Activated gamma-delta T cell treated with Interleukin-2 at 50 U/mL for 16 hours (primary cell): ENCODE data around the gene GPR157.
"Not testable (repeated sequence)": the region's sequence is repeated elsewhere in the genome, so short reads cannot be mapped to it uniquely, and the experiment has no call there.

Experiments
- DNase-seq: peaks from one replicate; pipeline ENCODE4 v3.0.0-alpha.2; 2020

Gene GPR157

DNA sequence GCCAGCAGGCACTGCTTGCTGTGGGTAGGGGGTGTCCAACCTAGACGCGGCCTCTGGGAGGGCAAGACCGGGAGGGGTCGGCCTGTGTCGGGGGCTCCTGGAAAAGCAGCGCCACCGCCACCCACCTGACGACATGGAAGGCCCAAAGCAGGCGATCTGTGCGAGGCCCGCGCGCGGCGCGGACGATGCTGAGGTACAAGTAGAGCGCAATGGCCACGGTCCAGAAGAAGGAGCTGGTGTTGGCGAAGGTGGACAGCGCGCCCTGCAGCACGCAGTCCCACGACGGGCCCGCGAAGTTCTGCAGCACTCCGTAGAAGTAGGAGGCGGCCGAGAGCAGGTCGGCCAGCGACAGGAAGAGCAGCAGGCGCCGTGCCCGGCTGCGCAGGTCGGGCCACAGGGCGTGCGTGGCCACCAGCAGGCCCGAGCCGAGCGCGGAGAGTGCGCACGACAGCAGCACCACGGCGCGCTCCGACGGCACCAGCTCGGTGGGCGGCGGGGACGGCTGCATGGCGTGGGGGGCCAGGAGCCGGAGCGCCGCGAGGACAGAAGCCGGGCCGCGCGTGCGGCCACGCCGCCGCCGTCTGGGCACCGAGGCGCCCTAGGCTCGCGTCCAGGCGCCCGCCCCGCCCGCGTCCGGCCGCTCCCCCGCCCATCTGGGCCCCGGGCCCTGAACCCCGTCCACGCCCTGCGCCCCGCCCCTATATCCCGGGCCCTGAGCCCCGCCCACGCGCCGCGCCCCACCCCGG is at the start of gene GPR157:
Gene GPR157 (minus strand): TSS at position 583 of the 746 bp plus-strand sequence. CDS start 75 bp downstream, at position 508.
- peak; percentile 71 for DNase-seq

DNA sequence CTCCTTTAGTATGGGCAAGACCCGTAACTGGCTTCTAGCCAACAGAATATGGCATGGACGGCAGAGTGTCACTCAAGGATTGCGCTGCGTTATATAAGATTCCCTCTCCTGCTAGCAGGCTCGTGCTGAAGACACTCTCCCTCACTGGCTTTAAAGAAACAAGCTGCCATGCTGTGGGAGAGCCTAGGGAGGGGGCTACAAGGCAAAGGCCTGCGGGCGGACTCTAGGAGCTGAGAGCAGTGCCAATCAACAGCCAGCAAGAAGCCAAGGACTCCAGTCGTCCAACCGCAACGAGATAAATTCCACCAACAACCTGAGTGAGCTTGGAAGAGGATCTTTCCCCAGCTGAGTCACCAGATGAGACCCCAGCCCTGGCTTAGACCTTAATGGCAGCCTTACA is 45.9 kb upstream of the GPR157 start:
- DNase-seq: no peak

DNA sequence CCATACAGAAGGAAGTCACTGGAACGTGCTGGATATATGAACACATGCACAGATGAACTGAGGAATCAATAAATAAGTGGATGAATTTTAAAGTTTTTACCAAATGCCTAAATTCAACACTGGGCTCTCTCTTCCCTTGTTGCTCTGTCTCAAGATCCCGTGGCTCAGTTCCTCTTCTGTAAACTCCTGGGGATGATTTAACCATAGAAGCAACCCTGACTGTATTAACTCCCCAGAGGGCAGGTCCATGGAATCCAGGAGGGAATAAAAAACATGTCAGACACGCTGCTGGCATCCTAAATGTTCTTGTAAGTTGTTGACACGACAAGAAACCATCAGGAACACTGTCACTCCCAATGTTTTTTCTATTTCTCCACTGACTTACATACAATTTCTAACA is 45.3 kb upstream of the GPR157 start:
- DNase-seq: no peak

DNA sequence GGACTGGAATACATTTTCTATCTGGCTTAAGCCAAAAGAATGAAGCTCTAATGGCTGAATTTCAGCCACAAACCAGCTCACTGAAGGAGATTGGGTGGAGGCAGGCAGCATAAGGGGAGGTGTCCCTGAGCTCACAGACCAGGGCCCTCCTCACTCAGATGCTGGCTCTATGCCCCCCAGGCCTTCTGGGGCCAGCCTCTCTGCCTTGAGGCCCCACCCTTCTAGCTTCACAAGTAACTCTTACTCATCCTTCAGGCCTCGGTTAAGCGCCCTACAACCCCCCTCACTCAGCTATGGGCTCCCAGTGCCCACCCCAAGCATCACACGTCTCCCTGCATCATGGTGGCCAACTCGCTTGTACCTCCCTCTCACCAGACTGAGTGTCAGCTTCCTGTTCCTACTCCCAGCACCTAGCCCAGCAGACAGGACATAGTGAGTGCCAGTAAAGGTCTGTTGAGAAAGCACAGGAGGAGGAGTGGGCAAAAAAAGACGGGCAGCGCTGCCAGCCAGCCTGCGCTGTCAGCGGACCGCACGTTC is 40.8 kb upstream of the GPR157 start:
- DNase-seq: no peak

DNA sequence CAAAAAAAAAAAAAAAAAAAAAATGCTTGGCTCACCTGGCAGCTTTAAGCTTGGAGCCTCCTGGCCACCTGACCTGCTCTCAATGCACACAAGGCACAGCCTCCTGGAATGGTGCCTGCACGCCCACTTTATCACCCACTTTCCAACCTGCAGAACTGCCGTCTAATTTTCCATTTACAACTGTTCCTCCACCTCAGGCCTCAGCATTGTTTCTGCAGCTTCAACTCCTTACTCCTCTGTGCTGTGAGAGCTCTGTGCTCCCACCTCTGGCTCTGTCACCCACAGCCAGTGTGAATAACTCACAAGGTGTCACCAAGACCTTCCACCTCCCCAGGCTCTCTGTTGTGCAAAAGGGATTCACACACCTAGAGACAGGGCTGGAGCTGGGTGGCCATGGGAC is 38.7 kb upstream of the GPR157 start:
- DNase-seq: no peak

DNA sequence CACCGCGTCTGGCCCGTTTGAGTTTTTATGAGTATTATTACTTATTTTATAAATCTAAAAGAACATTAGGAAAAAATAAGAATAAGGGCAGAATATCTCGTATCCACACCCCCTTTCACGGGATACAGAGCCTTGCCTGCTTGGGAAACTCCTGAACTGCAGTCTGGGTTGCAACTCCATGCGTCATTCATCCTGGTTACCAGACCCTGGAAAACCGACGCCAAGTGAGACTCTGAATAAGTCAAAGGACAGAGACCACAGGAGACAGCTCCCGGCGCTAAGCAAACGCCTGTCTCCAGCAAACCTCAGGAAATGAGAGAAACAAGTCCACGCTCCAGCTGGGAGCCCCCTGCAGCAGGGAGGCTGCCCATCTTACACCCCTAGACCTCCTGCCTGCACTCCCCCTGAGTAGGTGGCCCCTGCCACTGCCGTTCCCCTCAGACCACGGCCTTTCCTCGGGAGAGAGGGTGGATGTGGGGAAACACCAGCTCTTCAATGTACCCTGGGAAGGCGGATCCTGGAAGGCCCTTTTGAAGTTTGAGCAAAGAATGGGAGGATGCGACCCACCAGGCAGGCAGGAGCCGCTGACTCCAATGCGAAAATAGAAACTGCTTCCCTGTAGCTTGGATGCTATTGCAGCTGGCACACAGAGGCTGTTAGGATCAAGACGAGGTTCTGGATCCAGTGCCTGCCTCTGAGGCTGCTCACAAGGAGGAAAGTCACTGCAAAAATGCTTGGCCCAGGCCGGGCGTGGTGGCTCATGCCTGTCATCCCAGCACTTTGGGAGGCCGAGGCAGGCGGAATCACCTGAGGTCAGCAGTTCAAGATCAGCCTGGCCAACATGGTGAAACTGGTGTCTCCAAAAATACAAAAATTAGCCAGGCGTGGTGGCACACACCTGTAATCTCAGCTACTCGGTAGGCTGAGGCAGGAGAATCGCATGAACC is 37.7 kb upstream of the GPR157 start:
- no peak for DNase-seq

DNA sequence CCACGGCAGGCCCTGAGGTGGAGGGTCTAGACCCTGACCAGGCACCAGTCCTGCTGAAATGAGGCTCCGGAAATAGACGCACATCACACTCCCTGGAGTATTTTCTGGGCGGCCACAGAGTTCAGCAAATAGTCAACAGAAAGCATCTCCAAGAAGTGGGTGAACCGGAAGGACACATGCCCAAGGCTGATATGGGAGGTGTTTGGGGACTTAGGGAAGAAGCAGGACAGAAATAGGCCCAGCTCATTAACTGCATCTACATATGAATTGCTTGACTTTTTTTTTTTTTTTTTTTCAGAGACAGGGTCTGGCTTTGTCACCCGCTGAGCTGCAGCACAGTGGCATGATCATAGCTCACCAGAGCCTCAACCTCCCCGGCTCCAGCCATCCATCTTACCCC is 36.5 kb upstream of the GPR157 start:
- DNase-seq: no peak

DNA sequence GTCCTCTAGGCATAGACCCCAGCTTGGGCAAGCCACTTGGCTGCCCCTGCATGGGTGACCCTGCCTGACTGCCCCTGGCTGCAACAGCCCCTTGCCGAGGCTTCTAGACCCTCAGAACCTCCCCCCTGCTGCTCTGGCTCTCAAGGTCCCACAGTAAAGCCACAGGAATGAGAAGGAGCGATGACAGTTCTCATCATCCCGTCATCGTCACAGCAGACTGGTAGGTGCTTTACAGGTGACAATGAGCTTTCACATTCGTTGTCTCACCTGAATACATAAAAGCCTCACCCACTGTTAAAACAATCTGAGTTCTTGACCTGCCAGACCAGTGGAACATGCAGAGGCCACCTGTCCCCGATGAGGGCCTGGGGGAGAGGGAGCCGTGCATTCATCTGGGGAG is 36.0 kb upstream of the GPR157 start:
- no peak for DNase-seq

- no peak for DNase-seq
These were observed 35.6 kb upstream of the GPR157 start for GRCh38 chr1:9164532-9164900.

GRCh38 chr1:9161963-9162362 is 33.1 kb upstream of the GPR157 start:
- no peak for DNase-seq

- no peak for DNase-seq
These were observed 32.4 kb upstream of the GPR157 start for GRCh38 chr1:9161342-9161741.

- no peak for DNase-seq
These were observed 31.3 kb upstream of the GPR157 start for GRCh38 chr1:9160079-9160717.

DNA sequence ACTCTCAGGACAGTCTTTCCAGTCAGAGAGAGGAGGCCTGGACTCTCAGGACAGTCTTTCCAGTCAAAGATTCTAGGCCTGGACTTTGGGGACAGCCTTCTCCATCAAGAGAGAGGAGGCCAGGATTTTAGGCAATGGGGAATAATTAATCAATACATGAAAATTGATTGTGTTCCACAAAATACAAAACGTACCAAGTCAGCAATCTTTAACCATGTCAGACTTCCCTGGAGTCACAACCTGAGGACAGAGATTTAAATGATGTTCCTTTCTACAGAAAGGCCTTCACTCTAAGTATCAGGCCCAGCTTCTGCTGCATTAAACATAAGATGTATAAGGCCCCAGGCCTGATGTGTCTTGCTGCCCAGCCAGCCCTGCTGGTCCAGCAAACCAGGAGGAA is 27.0 kb upstream of the GPR157 start:
- no peak for DNase-seq

DNA sequence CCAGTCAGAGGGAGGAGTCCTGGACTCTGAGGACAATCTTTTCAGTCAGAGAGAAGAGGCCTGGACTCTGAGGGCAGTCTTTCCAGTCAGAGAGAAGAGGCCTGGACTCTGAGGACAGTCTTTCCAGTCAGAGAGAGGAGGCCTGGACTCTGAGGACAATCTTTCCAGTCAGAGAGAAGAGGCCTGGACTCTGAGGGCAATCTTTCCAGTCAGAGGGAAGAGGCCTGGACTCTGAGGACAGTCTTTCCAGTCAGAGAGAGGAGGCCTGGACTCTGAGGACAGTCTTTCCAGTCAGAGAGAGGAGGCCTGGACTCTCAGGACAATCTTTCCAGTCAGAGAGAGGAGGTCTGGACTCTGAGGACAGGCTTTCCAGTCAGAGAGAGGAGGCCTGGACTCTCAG is 26.5 kb upstream of the GPR157 start:
- not testable (repeated sequence) for DNase-seq

DNA sequence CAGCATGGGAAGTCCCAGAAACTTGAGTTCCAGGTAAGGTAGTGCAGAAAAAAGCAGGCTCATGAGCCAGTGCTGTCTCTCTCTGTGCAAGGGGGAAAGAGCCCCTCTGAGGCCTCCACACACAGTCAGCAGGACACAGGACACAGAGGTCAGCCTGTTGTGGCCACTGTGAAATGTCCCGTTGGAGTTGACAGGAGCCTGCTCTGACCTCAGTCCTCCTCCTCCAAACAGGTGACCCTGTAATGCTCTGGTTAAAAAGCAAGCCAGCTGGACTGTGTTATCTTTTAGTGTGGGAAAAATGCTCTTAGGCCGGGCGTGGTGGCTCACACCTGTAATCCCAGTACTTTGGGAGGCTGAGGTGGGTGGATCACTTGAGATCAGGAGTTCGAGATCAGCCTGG is 24.2 kb upstream of the GPR157 start:
- DNase-seq: no peak

GRCh38 chr1:9152535-9152934 is 23.6 kb upstream of the GPR157 start:
- DNase-seq: no peak

DNA sequence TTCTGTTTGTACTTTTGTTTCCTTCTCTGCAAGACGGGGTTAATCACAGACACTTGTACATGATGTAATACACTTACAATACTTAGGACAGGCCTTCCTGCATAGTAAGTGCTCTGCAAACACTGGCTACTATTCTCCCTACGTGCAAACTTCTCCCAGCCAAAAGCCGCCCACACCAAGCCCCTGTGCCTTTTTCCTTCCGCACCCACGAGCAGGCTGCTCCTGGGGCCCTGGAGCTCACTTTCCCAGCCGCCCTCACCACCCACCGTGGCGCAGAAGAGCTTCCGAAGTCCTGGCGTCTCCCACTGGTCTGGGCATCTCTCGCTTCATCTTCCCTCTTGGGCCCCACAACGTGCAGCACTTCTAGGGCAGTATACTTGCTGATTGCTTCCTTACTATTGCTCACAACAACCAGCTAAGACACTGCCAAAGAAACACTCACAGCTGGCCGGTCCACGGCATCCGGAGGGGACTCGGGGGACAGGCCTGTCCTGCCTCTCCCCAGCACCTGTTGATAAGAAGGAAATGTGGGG is 22.5 kb upstream of the GPR157 start:
- DNase-seq: no peak

DNA sequence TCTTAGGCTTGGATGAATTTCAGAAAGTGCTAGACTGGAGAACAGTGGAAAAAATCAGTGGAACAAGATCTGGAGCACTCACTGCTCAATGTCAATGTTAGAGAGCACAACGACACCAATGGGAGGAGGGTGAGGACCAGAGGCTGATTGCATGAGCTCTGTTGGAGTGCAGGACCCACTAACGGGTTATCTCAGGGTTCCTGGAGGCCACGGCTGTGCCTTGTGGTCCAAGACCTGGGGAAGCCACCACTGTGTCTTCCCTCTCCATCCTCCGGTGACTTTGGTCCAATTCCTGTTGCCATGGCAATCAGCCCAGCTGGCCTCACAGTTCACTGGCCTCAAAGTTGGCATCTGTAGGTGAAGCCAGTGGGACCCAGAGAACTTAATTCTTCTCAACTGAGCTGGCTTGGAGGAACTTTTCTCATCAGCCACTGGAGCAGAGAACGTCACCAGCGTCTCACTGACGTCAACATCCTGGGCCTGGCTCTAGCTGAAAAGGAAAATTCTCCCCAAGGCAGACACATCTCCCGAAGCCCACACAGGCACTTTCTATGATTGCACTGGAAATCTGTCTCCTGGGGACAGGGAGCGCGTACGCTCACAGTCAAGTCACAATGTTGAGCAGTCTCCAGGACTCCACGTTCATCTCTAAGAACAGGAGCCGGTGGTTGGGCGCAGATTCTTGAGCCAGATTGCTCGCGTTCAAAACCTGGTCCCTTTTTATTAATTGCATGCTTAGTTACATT is 21.9 kb upstream of the GPR157 start:
- DNase-seq: no peak

DNA sequence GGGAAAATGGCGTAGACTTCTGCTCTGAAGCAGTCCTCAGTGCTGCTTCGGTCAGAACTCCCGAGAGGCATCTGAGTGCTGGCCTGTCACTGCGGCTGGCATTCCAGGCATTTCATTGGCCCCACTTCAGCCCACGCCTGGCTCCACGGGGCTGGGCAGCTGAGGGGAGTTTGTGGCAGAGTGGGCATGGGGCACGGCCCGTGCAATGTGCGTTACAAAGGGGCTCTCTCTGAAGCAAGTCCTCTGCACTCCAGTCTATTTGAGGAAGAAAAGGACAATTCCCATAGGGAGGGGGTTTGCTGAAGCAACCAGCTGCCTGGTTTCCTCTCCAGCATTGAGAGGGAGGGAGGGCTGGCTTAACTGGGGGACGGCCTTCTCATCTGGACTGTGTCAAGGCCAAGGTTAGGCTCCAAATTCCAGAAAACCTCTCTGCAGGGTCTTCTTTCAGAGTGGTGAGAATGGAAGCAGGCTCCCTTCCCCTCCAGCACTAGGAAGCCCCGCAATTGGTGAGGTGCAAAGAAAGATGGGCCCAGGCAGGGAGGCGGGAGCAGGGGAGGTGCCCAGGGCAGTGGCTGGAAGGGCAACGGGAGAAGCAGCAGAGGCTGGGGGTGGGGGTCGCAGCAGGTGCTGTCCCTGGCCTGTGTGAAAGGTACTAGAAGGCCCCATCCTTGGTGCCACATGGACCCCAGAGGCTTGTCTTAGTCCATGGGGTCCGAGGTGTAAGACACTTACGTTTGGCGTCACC is 21.1 kb upstream of the GPR157 start:
- no peak for DNase-seq

DNA sequence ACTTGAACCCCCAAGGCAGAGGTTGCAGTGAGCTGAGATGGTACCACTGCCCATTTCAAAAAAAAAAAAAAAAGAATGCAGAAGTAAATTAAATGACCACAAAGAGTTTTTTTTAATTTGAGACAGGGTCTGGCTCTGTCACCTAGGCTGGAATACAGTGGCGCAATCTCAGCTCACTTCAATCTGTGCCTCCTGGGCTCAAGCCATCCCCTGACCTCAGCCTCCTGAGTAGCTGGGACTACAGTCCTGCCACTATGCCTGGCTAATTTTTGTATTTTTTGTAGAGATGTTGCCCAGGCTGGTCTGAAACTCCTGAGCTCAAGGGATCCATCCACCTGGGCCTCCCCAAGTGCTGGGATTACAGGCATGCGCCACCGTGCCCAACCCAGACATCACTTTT is 20.2 kb upstream of the GPR157 start:
- DNase-seq: no peak

DNA sequence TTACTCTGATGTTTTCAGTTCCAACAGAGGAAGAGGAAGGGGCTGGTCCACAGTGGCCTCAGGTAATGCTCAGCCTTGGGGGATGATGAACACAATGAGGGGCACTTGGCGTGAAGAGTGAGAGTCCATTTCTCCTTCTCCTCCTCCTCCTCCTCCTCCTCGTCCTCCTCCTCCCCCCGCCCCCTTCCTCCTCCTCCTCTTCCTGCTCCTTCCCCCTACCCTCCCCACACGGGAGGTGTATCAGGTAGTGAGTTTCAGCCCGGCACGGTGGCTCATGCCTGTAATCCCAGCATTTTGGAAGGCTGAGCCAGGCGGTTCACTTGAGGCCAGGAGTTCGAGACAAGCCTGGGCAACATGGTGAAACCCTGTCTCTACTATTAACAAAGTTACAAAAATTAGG is 17.3 kb upstream of the GPR157 start:
- no peak for DNase-seq

DNA sequence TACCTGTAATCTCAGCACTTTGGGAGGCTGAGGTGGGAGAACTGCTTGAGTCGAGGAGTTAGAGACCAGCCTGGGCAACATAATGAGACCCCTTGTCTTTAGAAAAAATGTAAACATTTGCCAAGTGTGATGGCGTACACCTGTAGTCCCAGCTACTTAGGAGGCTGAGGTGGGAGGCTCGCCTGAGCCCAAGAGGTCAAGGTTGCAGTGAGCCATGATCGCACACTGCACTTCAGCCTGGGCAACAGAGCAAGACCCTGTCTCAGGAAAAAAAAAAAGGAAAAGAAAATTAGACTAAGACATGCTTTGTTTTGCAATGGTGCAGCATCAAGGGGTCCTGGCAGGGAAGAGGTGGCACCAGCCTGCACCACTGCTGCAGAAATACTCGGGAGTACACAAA is 16.8 kb upstream of the GPR157 start:
- DNase-seq: no peak
